ENCODE results near the gene NRXN2. TPM values are rescaled to one million over a fixed set of nuclear protein-coding genes. Genes with fewer than 3 reads are reported as not detected.

NRXN2 gene
- polyA plus RNA-seq, 3 donors: 0.07 TPM; not detected in 2

GRCh38 chr11:64687643-64688533 is 35.1 kb downstream of the NRXN2 start:
- intact Hi-C loops (cut with micrococcal nuclease): loop anchor here in 1 of 2 donors (5.0 kb wide), 1 partner anchor 36 kb away; no protein-coding TSS in a partner anchor
- no peaks in the 10 kb centered on the region for H3K36me3 ChIP-seq (replicated peaks in 1 of 2; ENCODE audit: control insufficient read depth in 1 of 2, insufficient read depth in 2 of 2, low read length in 2 of 2)
- peak overlapping the region in 4 of 7 donors; percentile 5 to 76 (median 64) for H3K27ac Mint-ChIP-seq
- peaks cover 0 to 1% (median 0%) of the 10 kb centered on the region in 7 donors for H3K9me3 Mint-ChIP-seq
- 46% methylated on average over 15 of the region's 19 CpGs for WGBS (ENCODE audit: insufficient coverage)
- peak overlapping the region; percentile 84 for H2AFZ ChIP-seq (ENCODE audit: insufficient read depth, low read depth, low read length, poor library complexity, severe bottlenecking)
- H3K9ac ChIP-seq (ENCODE audit: insufficient read depth, low read length, poor library complexity, severe bottlenecking): no peak overlapping the region
- peaks cover 10 to 16% (median 14%) of the 10 kb centered on the region in 3 donors for H3K27me3 Mint-ChIP-seq (ENCODE audit: low read depth in 3 of 3)
- no peaks in the 10 kb centered on the region for H4K20me1 ChIP-seq (ENCODE audit: insufficient read depth, low read length)
- H3K4me1 Mint-ChIP-seq: peaks cover 35% of the 10 kb centered on the region
- DNase-seq: no peak
- no peak overlapping the region for H3K27ac ChIP-seq (ENCODE audit: low read depth in 1 of 2, low read length in 2 of 2)
- peak overlapping the region; percentile 81 for H3K4me2 ChIP-seq (replicated peaks; ENCODE audit: extremely low read depth, low read length, poor library complexity, severe bottlenecking)
- H3K9me3 ChIP-seq (replicated peaks in 1 of 2; ENCODE audit: control insufficient read depth in 1 of 2, insufficient read depth in 1 of 2, low read length in 2 of 2): no peaks in the 10 kb centered on the region
- no peaks in the 10 kb centered on the region for H3K36me3 Mint-ChIP-seq
- H3K27me3 ChIP-seq (ENCODE audit: control insufficient read depth in 2 of 2, insufficient read depth in 2 of 2, low read length in 2 of 2): peaks cover 0 to 9% of the 10 kb centered on the region in 2 donors
- no peaks in the 10 kb centered on the region for H3K79me2 ChIP-seq (ENCODE audit: insufficient read depth, low read length)
- peak overlapping the region; percentile 74 to 89 for H3K4me3 Mint-ChIP-seq
- TF ChIP-seq CTCF (IDR thresholded peaks at IDR 0.05): no peak
- H3K4me3 ChIP-seq (replicated peaks in 1 of 3; ENCODE audit: low read depth in 2 of 3, low read length in 3 of 3): peak overlapping the region in 1 of 3 experiments; percentile 79
- peaks cover 23 to 34% of the 10 kb centered on the region in 2 donors for H3K4me1 ChIP-seq (ENCODE audit: control insufficient read depth in 1 of 2, insufficient read depth in 2 of 2, low read length in 2 of 2)

GRCh38 chr11:64687204-64687603 is 35.8 kb downstream of the NRXN2 start:
- Histone ChIP-seq H3K79me2 (ENCODE audit: insufficient read depth, low read length) (no peaks in the 10 kb centered on the region), H3K9ac (ENCODE audit: insufficient read depth, low read length, poor library complexity, severe bottlenecking) (no peak overlapping the region), H2AFZ (ENCODE audit: insufficient read depth, low read depth, low read length, poor library complexity, severe bottlenecking) (peak overlapping the region; percentile 74), H3K36me3 (replicated peaks in 1 of 2; ENCODE audit: control insufficient read depth in 1 of 2, insufficient read depth in 2 of 2, low read length in 2 of 2) (no peaks in the 10 kb centered on the region), H3K27me3 (ENCODE audit: control insufficient read depth in 2 of 2, insufficient read depth in 2 of 2, low read length in 2 of 2) (peaks cover 0 to 2% of the 10 kb centered on the region in 2 donors), H3K4me2 (replicated peaks; ENCODE audit: extremely low read depth, low read length, poor library complexity, severe bottlenecking) (peak overlapping the region; percentile 5), H4K20me1 (ENCODE audit: insufficient read depth, low read length) (no peaks in the 10 kb centered on the region), H3K4me3 (replicated peaks in 1 of 3; ENCODE audit: low read depth in 2 of 3, low read length in 3 of 3) (no peak overlapping the region), H3K9me3 (replicated peaks in 1 of 2; ENCODE audit: control insufficient read depth in 1 of 2, insufficient read depth in 1 of 2, low read length in 2 of 2) (no peaks in the 10 kb centered on the region), H3K4me1 (ENCODE audit: control insufficient read depth in 1 of 2, insufficient read depth in 2 of 2, low read length in 2 of 2) (peaks cover 22 to 31% of the 10 kb centered on the region in 2 donors), H3K27ac (ENCODE audit: low read depth in 1 of 2, low read length in 2 of 2) (no peak overlapping the region)
- peaks cover 32% of the 10 kb centered on the region for H3K4me1 Mint-ChIP-seq
- no peaks in the 10 kb centered on the region for H3K36me3 Mint-ChIP-seq
- TF ChIP-seq CTCF (IDR thresholded peaks at IDR 0.05): no peak
- H3K9me3 Mint-ChIP-seq: peaks cover 0 to 1% (median 0%) of the 10 kb centered on the region in 7 donors
- intact Hi-C loops (cut with micrococcal nuclease): loop anchor here in 1 of 2 donors (5.0 kb wide), 1 partner anchor 35 kb away; no protein-coding TSS in a partner anchor
- H3K27me3 Mint-ChIP-seq (ENCODE audit: low read depth in 3 of 3): peaks cover 4 to 10% (median 7%) of the 10 kb centered on the region in 3 donors
- no peak for DNase-seq
- WGBS (ENCODE audit: insufficient coverage): 0% methylated on average over 2 of the region's 6 CpGs
- peak overlapping the region in 1 of 2 donors; percentile 29 for H3K4me3 Mint-ChIP-seq
- peak overlapping the region in 2 of 7 donors; percentile 5 to 64 for H3K27ac Mint-ChIP-seq
